SK-N-SH (cell line): ENCODE measurements around the gene MAD1L1. TPM values are rescaled to one million over a fixed set of nuclear protein-coding genes. Genes with fewer than 3 reads are reported as not detected.

ENCODE experiments used
- CTCF ChIA-PET: fragments of 300-600, 350-600 bp; formaldehyde crosslinking; extraction: SDS; loops from one replicate; lab custom pipeline; 2021; lab: Yijun Ruan, JAX
- POLR2A ChIA-PET: fragments of 350-600 bp; sonication (Branson Sonifier 250); formaldehyde crosslinking; extraction: SDS; loops from one replicate; lab custom pipeline; 2020; ENCODE audit warnings: antibody characterized with exemption, inconsistent platforms; lab: Yijun Ruan, JAX
- DNase-seq: peaks from one replicate; pipeline ENCODE4 v3.0.0; 2012
- H2AFZ ChIP-seq: fragments of 200-600 bp; sonication (generic); 2 replicates; pipeline ENCODE4 v1.8.1; 2016; ENCODE audit warnings: antibody characterized with exemption, mild to moderate bottlenecking, low read depth
- H3F3A ChIP-seq: fragments of 200-600 bp; sonication (generic); replicated peaks from 2 replicates; pipeline ENCODE3; 2016; ENCODE audit warnings: antibody characterized with exemption, mild to moderate bottlenecking; ENCODE audit not compliant: insufficient read depth
- H3K27ac ChIP-seq, 2 experiments: fragments of 200-500 bp in 1 of 2; fragments of 200-600 bp in 1 of 2; sonication (Bioruptor generic) in 1 of 2; sonication (generic), shearing (Covaris generic) in 1 of 2; 2 replicates each; pipeline versions ENCODE4 v1.5.1 to v1.6.1; 2014 to 2016; ENCODE audit warnings: low read depth in 2 of 2, inconsistent platforms in 1 of 2, low read length in 1 of 2, mild to moderate bottlenecking in 1 of 2, mixed read lengths in 1 of 2
- H3K27me3 ChIP-seq: fragments of 200-600 bp; sonication (generic), shearing (Covaris generic); 2 replicates; pipeline ENCODE4 v1.6.1; 2016; ENCODE audit warnings: mixed run types; ENCODE audit not compliant: insufficient read depth
- H3K36me3 ChIP-seq, 2 experiments: fragments of 200-500 bp in 1 of 2; fragments of 200-600 bp in 1 of 2; sonication (Bioruptor generic) in 1 of 2; sonication (generic) in 1 of 2; replicated peaks in 1 of 2; 2 replicates each; pipeline versions ENCODE3 to v1.5.1; 2014 to 2016; ENCODE audit warnings: low read length in 1 of 2, mild to moderate bottlenecking in 1 of 2; ENCODE audit not compliant: insufficient read depth in 2 of 2, control insufficient read depth in 1 of 2
- H3K4me1 ChIP-seq, 2 experiments: fragments of 200-500 bp in 1 of 2; fragments of 200-600 bp in 1 of 2; sonication (Bioruptor generic) in 1 of 2; sonication (generic), shearing (Covaris generic) in 1 of 2; 2 replicates each; pipeline versions ENCODE4 v1.5.1 to v1.6.1; 2014 to 2016; ENCODE audit warnings: low read depth in 1 of 2, low read length in 1 of 2, mixed run types in 1 of 2; ENCODE audit not compliant: insufficient read depth in 2 of 2, control insufficient read depth in 1 of 2
- H3K4me2 ChIP-seq: fragments of 200-600 bp; sonication (generic), shearing (Covaris generic); 2 replicates; pipeline ENCODE4 v1.6.1; 2017; ENCODE audit warnings: mixed run types
- H3K4me3 ChIP-seq, 2 experiments: fragments of 200-500 bp in 1 of 2; fragments of 200-600 bp in 1 of 2; sonication (Bioruptor generic) in 1 of 2; sonication (generic), shearing (Covaris generic) in 1 of 2; 2 replicates each; pipeline versions ENCODE4 v1.5.1 to v1.8.1; 2014 to 2016; ENCODE audit warnings: low read depth in 2 of 2, inconsistent platforms in 1 of 2, low read length in 1 of 2, mild to moderate bottlenecking in 1 of 2, mixed read lengths in 1 of 2, moderate library complexity in 1 of 2
- H3K79me2 ChIP-seq: fragments of 200-600 bp; sonication (generic); 2 replicates; pipeline ENCODE4 v1.8.1; 2017; ENCODE audit warnings: mild to moderate bottlenecking; ENCODE audit not compliant: insufficient read depth
- H3K9ac ChIP-seq: fragments of 200-600 bp; sonication (generic); 2 replicates; pipeline ENCODE4 v1.6.1; 2017; ENCODE audit warnings: mixed run types
- H3K9me2 ChIP-seq: fragments of 200-600 bp; sonication (generic); 2 replicates; pipeline ENCODE4 v1.6.1; 2017; ENCODE audit warnings: mixed run types
- H3K9me3 ChIP-seq: fragments of 200-600 bp; sonication (generic); 2 replicates; pipeline ENCODE4 v1.6.1; 2017; ENCODE audit warnings: mixed run types, mild to moderate bottlenecking, moderate library complexity
- H4K20me1 ChIP-seq: fragments of 200-600 bp; sonication (generic); 2 replicates; pipeline ENCODE4 v1.6.1; 2017; ENCODE audit warnings: mild to moderate bottlenecking, mixed run types; ENCODE audit not compliant: insufficient read depth
- CHD2 ChIP-seq: fragments of 150-350 bp; IDR thresholded peaks from 2 replicates; pipeline ENCODE4 v1.6.1; 2018; ENCODE audit warnings: low read length; ENCODE audit not compliant: partially characterized antibody
- ELF1 ChIP-seq: IDR thresholded peaks from 2 replicates; pipeline ENCODE4 v1.4.0; 2012
- EZH2phosphoT487 ChIP-seq: fragments of 200-600 bp; sonication (generic); IDR thresholded peaks from 2 replicates; pipeline ENCODE4 v1.6.1; 2017; ENCODE audit warnings: low read depth, mixed run types, mild to moderate bottlenecking, antibody characterized with exemption, moderate library complexity, borderline replicate concordance
- FOSL2 ChIP-seq: IDR thresholded peaks from 2 replicates; pipeline ENCODE4 v1.4.0; 2012; ENCODE audit warnings: low read depth, mild to moderate bottlenecking, moderate library complexity, borderline replicate concordance
- GABPA ChIP-seq: IDR thresholded peaks from 2 replicates; pipeline ENCODE4 v1.4.0; 2012; ENCODE audit warnings: low read depth, mild to moderate bottlenecking
- GATA2 ChIP-seq: sonication (generic); formaldehyde crosslinking; IDR thresholded peaks from 2 replicates; pipeline ENCODE4 v1.5.0; 2020; ENCODE audit warnings: mild to moderate bottlenecking, missing genetic modification reagents
- MXI1 ChIP-seq: IDR thresholded peaks from 2 replicates; pipeline ENCODE4 v1.6.1; 2012; ENCODE audit warnings: mild to moderate bottlenecking, low read depth, low read length, improper control_type of control experiment
- NFIC ChIP-seq: IDR thresholded peaks from 2 replicates; pipeline ENCODE4 v1.4.0; 2012; ENCODE audit warnings: borderline replicate concordance
- POLR2AphosphoS5 ChIP-seq: IDR thresholded peaks from 2 replicates; pipeline ENCODE4 v1.6.1; 2012; ENCODE audit warnings: low read depth, low read length
- RFX5 ChIP-seq: IDR thresholded peaks from 2 replicates; pipeline ENCODE4 v1.6.1; 2012; ENCODE audit warnings: mild to moderate bottlenecking, improper control_type of control experiment, low read length
- SIN3A ChIP-seq: IDR thresholded peaks from 2 replicates; pipeline ENCODE4 v1.6.1; 2012; ENCODE audit warnings: low read depth, mild to moderate bottlenecking, low read length, moderate library complexity, borderline replicate concordance
- TCF12 ChIP-seq: IDR thresholded peaks from 2 replicates; pipeline ENCODE4 v1.4.0; 2012
- TEAD4 ChIP-seq: IDR thresholded peaks from 2 replicates; pipeline ENCODE4 v1.4.0; 2012; ENCODE audit warnings: mild to moderate bottlenecking, borderline replicate concordance; ENCODE audit not compliant: insufficient read depth
- YY1 ChIP-seq: IDR thresholded peaks from 2 replicates; pipeline ENCODE4 v1.4.0; 2012; ENCODE audit warnings: low read depth, mild to moderate bottlenecking
- WGBS: methylation state at CpG from one replicate; pipeline ENCODE4 v1.1.6; 2017; ENCODE audit warnings: low lambda C conversion rate; 5-methylcytosine and 5-hydroxymethylcytosine counted together
- polyA plus RNA-seq, 3 experiments: library from polyadenylated mRNA; depleted of rRNA; stranded (reverse); fragments of >200 nt; gene quantifications; 2 replicates each; pipeline ENCODE4 v1.2.3, GENCODE V29; 2012
- TF ChIP-seq, protein P1 (sequence below): IDR thresholded peaks from 2 replicates; pipeline ENCODE4 v1.6.1; 2012; ENCODE audit warnings: mild to moderate bottlenecking, low read depth, low read length, moderate library complexity
- TF ChIP-seq, protein P2 (sequence below): IDR thresholded peaks from 2 replicates; pipeline ENCODE4 v1.4.0; 2012; ENCODE audit warnings: low read depth, borderline replicate concordance
- TF ChIP-seq, protein P3 (sequence below): fragments of 200-600 bp; sonication (generic); IDR thresholded peaks from 2 replicates; pipeline ENCODE4 v1.6.1; 2017; ENCODE audit warnings: antibody characterized with exemption, mild to moderate bottlenecking, moderate library complexity
- TF ChIP-seq, protein P4 (sequence below): fragments of 150-350 bp; IDR thresholded peaks from 2 replicates; pipeline ENCODE4 v1.6.1; 2016; ENCODE audit warnings: mild to moderate bottlenecking, low read depth, low read length
- TF ChIP-seq, protein P5 (sequence below): IDR thresholded peaks from 2 replicates; pipeline ENCODE4; 2012

Gene MAD1L1
- polyA plus RNA-seq, 1 of the 3 experiments (the other 2 are of a cell fraction) = 46.2 TPM

DNA sequence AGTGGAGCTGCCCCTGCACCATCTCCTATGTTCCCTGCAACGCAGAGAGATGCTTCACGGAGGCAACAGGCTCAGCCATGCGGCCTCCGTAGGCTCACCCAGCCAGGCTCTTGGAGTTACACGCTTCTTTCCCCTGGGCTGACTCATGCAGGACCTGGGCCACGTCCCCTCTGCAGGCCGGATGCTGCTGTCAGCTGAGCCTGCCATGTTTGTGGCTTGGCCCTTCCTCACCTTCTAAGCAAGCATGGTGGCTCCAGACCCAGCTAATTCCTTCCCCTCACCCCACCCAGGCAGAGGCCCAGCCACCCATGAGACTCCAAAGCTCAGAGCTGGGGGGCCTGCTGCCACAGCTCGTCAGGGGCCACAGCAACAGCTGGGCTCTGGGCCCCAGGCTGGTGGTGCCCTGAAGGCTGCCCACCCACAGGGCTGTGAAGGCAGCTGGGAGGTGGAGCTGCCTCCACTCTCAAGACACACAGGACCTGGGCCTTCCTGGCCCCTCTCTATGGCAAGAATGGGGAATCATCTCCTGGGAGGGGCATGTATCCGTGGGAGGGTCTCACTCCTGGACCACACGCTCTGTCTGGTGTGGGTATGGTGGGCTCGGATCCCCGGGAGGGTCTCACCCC lies 343.1 kb downstream of the MAD1L1 start:
- Histone ChIP-seq H3K36me3 (no peaks in the 10 kb centered on the region), H3K9ac (no peak overlapping the region), H3K4me1 (peaks cover 0 to 17% of the 10 kb centered on the region in 2 experiments; a peak in 1 of 4 replicates), H3K9me3 (no peaks in the 10 kb centered on the region), H3K4me2 (no peak overlapping the region), H3K4me3 (no peak overlapping the region), H2AFZ (no peak overlapping the region), H3K79me2 (no peaks in the 10 kb centered on the region), H4K20me1 (no peaks in the 10 kb centered on the region; the same call in 1 of the 2 replicates), H3K9me2 (no peaks in the 10 kb centered on the region), H3K27me3 (no peaks in the 10 kb centered on the region), H3F3A (peaks cover 21% of the 10 kb centered on the region), H3K27ac (no peak overlapping the region; a peak in 1 of 4 replicates)
- DNase-seq = no peak
- WGBS = 84% methylated on average over 8 of the region's 12 CpGs
- ChIA-PET CTCF (no interaction called here), POLR2A (no interaction called here)
- TF ChIP-seq GATA2 (CRISPR knock-in tag) (no peak), SIN3A (no peak), RFX5 (no peak), ELF1 (no peak), YY1 (no peak), FOSL2 (no peak), NFIC (no peak), MXI1 (no peak), GABPA (no peak), TEAD4 (no peak), POLR2AphosphoS5 (no peak), TCF12 (no peak), EZH2phosphoT487 (no peak), CHD2 (no peak)
- TF ChIP-seq, protein P1, sequence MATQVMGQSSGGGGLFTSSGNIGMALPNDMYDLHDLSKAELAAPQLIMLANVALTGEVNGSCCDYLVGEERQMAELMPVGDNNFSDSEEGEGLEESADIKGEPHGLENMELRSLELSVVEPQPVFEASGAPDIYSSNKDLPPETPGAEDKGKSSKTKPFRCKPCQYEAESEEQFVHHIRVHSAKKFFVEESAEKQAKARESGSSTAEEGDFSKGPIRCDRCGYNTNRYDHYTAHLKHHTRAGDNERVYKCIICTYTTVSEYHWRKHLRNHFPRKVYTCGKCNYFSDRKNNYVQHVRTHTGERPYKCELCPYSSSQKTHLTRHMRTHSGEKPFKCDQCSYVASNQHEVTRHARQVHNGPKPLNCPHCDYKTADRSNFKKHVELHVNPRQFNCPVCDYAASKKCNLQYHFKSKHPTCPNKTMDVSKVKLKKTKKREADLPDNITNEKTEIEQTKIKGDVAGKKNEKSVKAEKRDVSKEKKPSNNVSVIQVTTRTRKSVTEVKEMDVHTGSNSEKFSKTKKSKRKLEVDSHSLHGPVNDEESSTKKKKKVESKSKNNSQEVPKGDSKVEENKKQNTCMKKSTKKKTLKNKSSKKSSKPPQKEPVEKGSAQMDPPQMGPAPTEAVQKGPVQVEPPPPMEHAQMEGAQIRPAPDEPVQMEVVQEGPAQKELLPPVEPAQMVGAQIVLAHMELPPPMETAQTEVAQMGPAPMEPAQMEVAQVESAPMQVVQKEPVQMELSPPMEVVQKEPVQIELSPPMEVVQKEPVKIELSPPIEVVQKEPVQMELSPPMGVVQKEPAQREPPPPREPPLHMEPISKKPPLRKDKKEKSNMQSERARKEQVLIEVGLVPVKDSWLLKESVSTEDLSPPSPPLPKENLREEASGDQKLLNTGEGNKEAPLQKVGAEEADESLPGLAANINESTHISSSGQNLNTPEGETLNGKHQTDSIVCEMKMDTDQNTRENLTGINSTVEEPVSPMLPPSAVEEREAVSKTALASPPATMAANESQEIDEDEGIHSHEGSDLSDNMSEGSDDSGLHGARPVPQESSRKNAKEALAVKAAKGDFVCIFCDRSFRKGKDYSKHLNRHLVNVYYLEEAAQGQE = no peak
- TF ChIP-seq, protein P2, sequence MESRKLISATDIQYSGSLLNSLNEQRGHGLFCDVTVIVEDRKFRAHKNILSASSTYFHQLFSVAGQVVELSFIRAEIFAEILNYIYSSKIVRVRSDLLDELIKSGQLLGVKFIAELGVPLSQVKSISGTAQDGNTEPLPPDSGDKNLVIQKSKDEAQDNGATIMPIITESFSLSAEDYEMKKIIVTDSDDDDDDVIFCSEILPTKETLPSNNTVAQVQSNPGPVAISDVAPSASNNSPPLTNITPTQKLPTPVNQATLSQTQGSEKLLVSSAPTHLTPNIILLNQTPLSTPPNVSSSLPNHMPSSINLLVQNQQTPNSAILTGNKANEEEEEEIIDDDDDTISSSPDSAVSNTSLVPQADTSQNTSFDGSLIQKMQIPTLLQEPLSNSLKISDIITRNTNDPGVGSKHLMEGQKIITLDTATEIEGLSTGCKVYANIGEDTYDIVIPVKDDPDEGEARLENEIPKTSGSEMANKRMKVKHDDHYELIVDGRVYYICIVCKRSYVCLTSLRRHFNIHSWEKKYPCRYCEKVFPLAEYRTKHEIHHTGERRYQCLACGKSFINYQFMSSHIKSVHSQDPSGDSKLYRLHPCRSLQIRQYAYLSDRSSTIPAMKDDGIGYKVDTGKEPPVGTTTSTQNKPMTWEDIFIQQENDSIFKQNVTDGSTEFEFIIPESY = no peak
- TF ChIP-seq, protein P3, sequence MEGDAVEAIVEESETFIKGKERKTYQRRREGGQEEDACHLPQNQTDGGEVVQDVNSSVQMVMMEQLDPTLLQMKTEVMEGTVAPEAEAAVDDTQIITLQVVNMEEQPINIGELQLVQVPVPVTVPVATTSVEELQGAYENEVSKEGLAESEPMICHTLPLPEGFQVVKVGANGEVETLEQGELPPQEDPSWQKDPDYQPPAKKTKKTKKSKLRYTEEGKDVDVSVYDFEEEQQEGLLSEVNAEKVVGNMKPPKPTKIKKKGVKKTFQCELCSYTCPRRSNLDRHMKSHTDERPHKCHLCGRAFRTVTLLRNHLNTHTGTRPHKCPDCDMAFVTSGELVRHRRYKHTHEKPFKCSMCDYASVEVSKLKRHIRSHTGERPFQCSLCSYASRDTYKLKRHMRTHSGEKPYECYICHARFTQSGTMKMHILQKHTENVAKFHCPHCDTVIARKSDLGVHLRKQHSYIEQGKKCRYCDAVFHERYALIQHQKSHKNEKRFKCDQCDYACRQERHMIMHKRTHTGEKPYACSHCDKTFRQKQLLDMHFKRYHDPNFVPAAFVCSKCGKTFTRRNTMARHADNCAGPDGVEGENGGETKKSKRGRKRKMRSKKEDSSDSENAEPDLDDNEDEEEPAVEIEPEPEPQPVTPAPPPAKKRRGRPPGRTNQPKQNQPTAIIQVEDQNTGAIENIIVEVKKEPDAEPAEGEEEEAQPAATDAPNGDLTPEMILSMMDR = no peak
- TF ChIP-seq, protein P4, sequence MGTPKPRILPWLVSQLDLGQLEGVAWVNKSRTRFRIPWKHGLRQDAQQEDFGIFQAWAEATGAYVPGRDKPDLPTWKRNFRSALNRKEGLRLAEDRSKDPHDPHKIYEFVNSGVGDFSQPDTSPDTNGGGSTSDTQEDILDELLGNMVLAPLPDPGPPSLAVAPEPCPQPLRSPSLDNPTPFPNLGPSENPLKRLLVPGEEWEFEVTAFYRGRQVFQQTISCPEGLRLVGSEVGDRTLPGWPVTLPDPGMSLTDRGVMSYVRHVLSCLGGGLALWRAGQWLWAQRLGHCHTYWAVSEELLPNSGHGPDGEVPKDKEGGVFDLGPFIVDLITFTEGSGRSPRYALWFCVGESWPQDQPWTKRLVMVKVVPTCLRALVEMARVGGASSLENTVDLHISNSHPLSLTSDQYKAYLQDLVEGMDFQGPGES = no peak
- TF ChIP-seq, protein P5, sequence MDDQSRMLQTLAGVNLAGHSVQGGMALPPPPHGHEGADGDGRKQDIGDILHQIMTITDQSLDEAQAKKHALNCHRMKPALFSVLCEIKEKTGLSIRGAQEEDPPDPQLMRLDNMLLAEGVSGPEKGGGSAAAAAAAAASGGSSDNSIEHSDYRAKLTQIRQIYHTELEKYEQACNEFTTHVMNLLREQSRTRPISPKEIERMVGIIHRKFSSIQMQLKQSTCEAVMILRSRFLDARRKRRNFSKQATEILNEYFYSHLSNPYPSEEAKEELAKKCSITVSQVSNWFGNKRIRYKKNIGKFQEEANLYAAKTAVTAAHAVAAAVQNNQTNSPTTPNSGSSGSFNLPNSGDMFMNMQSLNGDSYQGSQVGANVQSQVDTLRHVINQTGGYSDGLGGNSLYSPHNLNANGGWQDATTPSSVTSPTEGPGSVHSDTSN = no peak
